ENCODE data around the gene ERG. TPM values are rescaled to one million over a fixed set of nuclear protein-coding genes. Genes with fewer than 3 reads are reported as not detected.

ERG gene
- 10 to 100 TPM; 12.2 to 21.0 (median 14.0) TPM for total RNA-seq

DNA sequence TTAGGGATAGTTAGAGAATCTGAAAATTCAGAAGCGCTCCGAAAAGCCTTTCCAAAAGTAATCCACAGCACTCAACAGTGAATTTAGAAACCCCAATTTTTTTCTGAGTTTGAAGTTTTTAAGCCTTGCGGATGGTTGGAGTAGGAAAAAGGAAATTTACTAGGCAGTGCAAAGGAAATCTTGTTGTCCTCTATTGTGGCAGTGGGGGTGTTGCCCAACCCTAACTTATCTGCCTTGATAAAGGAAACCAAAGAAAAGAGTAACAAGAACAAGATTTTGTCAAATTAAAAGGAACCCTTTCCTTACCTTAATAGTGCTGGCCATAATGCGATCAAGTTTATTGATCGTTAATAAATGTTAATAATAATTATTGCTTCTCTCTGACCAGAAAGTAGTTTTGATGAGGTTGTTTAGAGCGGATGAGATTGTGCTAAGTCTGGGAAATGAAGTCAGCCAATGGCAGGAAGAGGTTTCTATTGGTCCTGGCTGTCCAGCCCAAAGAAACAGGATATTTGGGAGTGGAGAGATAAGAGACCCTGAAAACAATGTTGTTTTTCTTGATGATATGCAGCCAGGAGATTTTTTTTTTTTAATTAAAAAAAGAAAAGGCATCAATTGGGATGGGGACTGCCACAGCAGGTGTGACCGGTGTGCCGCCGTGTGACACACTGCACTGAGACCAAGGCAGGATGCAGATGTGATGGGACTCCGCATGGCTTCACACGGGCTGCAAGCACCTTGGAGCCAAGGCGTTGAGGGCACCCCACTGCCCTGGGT lies at the start of gene ERG:
TSS of gene ERG (minus strand) at position 421 of the 777 bp plus-strand sequence. CDS start at position 324, 97 bp downstream.
- H3K36me3 ChIP-seq = no peaks in the 10 kb centered on the region
- H3K27ac ChIP-seq = peak within 1 kb of the TSS; percentile 57 to 83
- no peaks in the 10 kb centered on the region for H3K9me3 ChIP-seq
- no peak for TF ChIP-seq CTCF (IDR thresholded peaks at IDR 0.05)
- no peak for TF ChIP-seq POLR2A (IDR thresholded peaks at IDR 0.05)
- TF ChIP-seq POLR2AphosphoS5 (IDR thresholded peaks at IDR 0.05) = peak in 1 of 3 donors; percentile 18
- H3K4me3 ChIP-seq = peak within 1 kb of the TSS; percentile 35 to 57 (median 36)
- H3K27me3 ChIP-seq = no peaks in the 10 kb centered on the region
- H3K4me1 ChIP-seq = no peaks in the 10 kb centered on the region
- DNase-seq (ENCODE audit: low spot score in 2 of 2) = no peak
- intact Hi-C loops (cut with DNase I; ENCODE audit: low total_unique reads) = no loop called here

- TF ChIP-seq POLR2AphosphoS5 (IDR thresholded peaks at IDR 0.05) = no peak
- TF ChIP-seq POLR2A (IDR thresholded peaks at IDR 0.05) = no peak
- no peak for TF ChIP-seq CTCF (IDR thresholded peaks at IDR 0.05)
- Histone ChIP-seq H3K27ac (no peak overlapping the region), H3K9me3 (no peaks in the 10 kb centered on the region), H3K4me3 (no peak overlapping the region), H3K27me3 (no peaks in the 10 kb centered on the region), H3K4me1 (no peaks in the 10 kb centered on the region), H3K36me3 (no peaks in the 10 kb centered on the region)
- DNase-seq (ENCODE audit: low spot score in 2 of 2) = no peak
- intact Hi-C loops (cut with DNase I; ENCODE audit: low total_unique reads) = no loop called here
Observed at GRCh38 chr21:38544661-38545060, 46.4 kb upstream of the ERG start.

DNA sequence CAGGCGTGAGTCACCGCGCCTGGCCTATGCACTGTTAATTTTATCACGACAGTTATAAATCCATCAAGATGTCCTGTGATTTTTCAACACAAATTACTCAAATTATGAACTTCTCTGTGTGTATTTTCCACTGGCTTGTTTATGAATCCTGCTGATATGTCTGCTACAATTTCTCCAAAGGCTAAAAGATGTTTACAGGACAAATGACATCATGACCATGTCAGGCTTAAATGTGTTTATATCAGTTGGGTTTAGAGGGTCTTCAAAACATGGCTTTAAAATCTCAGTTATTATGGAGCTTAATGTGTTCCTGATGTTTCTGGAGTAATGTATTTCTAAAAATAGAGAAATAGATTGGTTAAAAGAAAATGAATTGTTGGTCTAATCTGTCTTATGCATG lies 44.0 kb upstream of the ERG start:
- H3K9me3 ChIP-seq = no peaks in the 10 kb centered on the region
- no peaks in the 10 kb centered on the region for H3K4me1 ChIP-seq

GRCh38 chr21:38538353-38538752 lies 40.1 kb upstream of the ERG start:
- Histone ChIP-seq H3K4me3 (no peak overlapping the region), H3K27ac (no peak overlapping the region), H3K9me3 (no peaks in the 10 kb centered on the region), H3K4me1 (no peaks in the 10 kb centered on the region), H3K27me3 (no peaks in the 10 kb centered on the region), H3K36me3 (no peaks in the 10 kb centered on the region)
- no peak for DNase-seq (ENCODE audit: low spot score in 2 of 2)
- intact Hi-C loops (cut with DNase I; ENCODE audit: low total_unique reads) = no loop called here
- TF ChIP-seq CTCF (IDR thresholded peaks at IDR 0.05) = no peak
- no peak for TF ChIP-seq POLR2A (IDR thresholded peaks at IDR 0.05)
- TF ChIP-seq POLR2AphosphoS5 (IDR thresholded peaks at IDR 0.05) = no peak

More for the DNA sequence above, 44.0 kb upstream of the ERG start:
- intact Hi-C loops (cut with DNase I; ENCODE audit: low total_unique reads) = no loop called here
- Histone ChIP-seq H3K36me3 (no peaks in the 10 kb centered on the region), H3K27ac (no peak overlapping the region), H3K4me3 (no peak overlapping the region), H3K27me3 (no peaks in the 10 kb centered on the region)
- DNase-seq (ENCODE audit: low spot score in 2 of 2) = no peak
- no peak for TF ChIP-seq POLR2A (IDR thresholded peaks at IDR 0.05)
- no peak for TF ChIP-seq CTCF (IDR thresholded peaks at IDR 0.05)
- TF ChIP-seq POLR2AphosphoS5 (IDR thresholded peaks at IDR 0.05) = no peak

DNA sequence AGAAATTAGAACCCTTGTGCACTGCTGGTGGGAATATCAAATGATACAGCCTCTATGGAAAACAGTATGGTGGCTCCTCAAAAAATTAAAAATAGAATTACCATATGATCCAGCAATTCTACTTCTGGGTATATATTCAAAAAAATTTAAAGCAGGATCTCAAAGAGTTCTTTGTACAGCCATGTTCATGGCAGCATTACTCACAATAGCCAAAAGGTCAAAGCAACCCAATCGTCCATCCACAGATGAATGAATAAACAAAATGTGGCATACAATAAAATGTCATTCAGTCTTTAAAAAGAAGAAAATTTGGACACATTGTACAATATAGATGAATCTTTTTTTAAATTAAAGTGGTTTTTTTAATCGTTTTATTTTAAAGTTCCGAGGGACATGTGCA lies 36.3 kb upstream of the ERG start:
- intact Hi-C loops (cut with DNase I; ENCODE audit: low total_unique reads) = no loop called here
- no peak for TF ChIP-seq POLR2A (IDR thresholded peaks at IDR 0.05)
- TF ChIP-seq CTCF (IDR thresholded peaks at IDR 0.05) = no peak
- TF ChIP-seq POLR2AphosphoS5 (IDR thresholded peaks at IDR 0.05) = no peak

More for the DNA sequence above, 36.3 kb upstream of the ERG start:
- DNase-seq (ENCODE audit: low spot score in 2 of 2) = no peak
- Histone ChIP-seq H3K36me3 (no peaks in the 10 kb centered on the region), H3K27me3 (no peaks in the 10 kb centered on the region), H3K9me3 (no peaks in the 10 kb centered on the region), H3K27ac (no peak overlapping the region), H3K4me1 (no peaks in the 10 kb centered on the region), H3K4me3 (no peak overlapping the region)
